ENCODE measurements around the gene ZBTB16.

DNA sequence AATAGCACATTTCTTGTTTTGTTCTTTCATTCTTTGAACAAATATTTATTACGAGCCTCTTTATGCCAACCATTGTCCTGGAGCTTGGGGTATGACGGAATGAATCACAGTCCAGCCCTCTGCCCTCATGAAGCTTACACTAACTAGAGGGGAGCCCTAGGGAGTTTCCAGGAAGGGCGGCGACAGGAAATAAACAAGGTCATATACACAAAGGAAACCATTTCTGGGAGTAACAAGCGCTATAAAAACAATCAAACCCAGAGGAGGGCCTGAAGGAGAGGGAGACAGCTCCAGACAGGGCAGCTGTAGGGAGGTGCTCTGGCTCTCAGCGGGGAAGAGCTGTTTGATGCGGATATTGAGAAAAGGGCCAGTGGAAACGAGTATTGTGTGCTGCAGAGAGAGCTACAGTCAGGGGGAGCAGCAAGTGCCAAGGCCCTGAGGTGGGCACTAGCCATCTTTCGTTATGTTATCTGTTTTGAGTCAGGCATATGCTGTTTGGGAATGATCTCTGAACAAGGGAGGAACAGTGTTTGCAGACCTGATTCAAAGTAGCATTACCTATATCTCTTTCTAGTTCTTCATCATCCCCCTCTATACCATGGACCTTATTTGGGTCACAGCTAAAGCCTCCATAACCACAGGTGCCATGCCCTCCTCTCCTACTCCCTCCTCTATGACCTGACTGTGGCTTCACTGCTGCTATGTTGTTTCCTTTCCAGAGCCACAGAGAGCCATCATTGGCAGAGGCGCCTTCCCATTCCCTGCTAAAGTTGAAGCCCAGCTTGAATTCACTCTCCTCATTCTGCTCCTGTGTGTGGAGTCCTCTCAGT, 15.3 kb upstream of the ZBTB16 start:
- TF ChIP-seq BHLHE40 (IDR thresholded peaks at IDR 0.05; ENCODE audit: borderline replicate concordance) (no peak), FOXK2 (IDR thresholded peaks at IDR 0.05) (no peak), SP1 (IDR thresholded peaks at IDR 0.05) (no peak), FOXA1 (IDR thresholded peaks at IDR 0.05) (no peak), TARDBP (IDR thresholded peaks at IDR 0.05) (no peak), HDGF (IDR thresholded peaks at IDR 0.05; ENCODE audit: borderline replicate concordance) (no peak)

All from HEK293T (cell line).